Neural progenitor cell (in vitro differentiated cells): ENCODE measurements around the gene TDRKH.

ENCODE experiments used
- EZH2phosphoT487 ChIP-seq: fragments of 200-600 bp; sonication (generic); IDR thresholded peaks from 2 replicates; pipeline ENCODE4 v1.6.1; 2017; ENCODE audit warnings: antibody characterized with exemption
- TF ChIP-seq, protein P1 (sequence below): fragments of 200-600 bp; sonication (generic); IDR thresholded peaks from 2 replicates; pipeline ENCODE4 v1.5.1; 2017; ENCODE audit warnings: antibody characterized with exemption, mild to moderate bottlenecking

DNA sequence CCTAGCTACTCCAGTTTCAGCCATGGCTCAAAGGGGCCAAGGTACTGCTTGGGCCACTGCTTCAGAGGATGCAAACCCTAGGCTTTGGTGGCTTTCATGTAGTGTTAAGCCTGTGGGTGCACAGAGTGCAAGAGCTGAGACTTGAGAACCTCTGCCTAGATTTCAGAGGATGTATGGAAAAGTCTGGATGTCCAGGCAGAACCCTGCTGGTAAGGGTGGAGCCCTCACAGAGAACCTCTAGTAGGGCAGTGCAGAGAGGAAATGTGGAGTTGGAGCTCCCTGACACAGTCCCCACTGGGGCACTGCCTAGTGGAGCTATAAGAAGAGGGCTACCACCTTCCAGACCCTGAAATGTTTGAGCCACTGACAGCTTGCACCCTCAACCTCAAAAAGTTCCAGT lies 52.8 kb downstream of the TDRKH start:
- TF ChIP-seq, protein P1, sequence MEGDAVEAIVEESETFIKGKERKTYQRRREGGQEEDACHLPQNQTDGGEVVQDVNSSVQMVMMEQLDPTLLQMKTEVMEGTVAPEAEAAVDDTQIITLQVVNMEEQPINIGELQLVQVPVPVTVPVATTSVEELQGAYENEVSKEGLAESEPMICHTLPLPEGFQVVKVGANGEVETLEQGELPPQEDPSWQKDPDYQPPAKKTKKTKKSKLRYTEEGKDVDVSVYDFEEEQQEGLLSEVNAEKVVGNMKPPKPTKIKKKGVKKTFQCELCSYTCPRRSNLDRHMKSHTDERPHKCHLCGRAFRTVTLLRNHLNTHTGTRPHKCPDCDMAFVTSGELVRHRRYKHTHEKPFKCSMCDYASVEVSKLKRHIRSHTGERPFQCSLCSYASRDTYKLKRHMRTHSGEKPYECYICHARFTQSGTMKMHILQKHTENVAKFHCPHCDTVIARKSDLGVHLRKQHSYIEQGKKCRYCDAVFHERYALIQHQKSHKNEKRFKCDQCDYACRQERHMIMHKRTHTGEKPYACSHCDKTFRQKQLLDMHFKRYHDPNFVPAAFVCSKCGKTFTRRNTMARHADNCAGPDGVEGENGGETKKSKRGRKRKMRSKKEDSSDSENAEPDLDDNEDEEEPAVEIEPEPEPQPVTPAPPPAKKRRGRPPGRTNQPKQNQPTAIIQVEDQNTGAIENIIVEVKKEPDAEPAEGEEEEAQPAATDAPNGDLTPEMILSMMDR = no peak
- no peak for TF ChIP-seq EZH2phosphoT487
